Measurements from ENCODE around the gene STK11IP. TPM values are rescaled to one million over a fixed set of nuclear protein-coding genes. Genes with fewer than 3 reads are reported as not detected.

STK11IP gene
- total RNA-seq, 1 donor: 22.1 TPM

DNA sequence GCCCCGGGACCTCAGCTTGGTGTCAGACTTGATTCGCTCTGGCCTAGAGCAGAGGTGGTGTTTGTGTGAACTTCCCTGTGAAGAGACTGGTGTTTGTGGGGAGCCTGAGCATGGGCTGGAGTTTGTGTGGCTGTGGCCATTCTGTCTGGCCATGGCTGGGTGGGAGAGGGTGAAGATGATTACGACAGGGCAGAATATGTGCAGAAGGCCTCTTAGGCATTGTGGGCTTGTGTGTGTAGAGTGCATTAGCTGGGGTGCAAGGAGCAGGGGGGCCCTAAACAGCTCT lies 36.8 kb upstream of the STK11IP start:
- H3K36me3 ChIP-seq (ENCODE audit: insufficient read depth, low read length): no peaks in the 10 kb centered on the region
- no peaks in the 10 kb centered on the region for H3K9me3 ChIP-seq (ENCODE audit: low read depth, low read length)
- H3K4me2 ChIP-seq (ENCODE audit: insufficient read depth, low read length): no peak overlapping the region
- peak; percentile 81 for DNase-seq (ENCODE audit: insufficient read length, low spot score, missing footprints)
- H2AFZ ChIP-seq (ENCODE audit: low read length): no peak overlapping the region
- no peak overlapping the region for H3K27ac ChIP-seq (ENCODE audit: low read depth, low read length)
- H3K27me3 ChIP-seq (ENCODE audit: insufficient read depth, low read length): no peaks in the 10 kb centered on the region
- H3K79me2 ChIP-seq (ENCODE audit: insufficient read depth, low read length): no peaks in the 10 kb centered on the region
- no peaks in the 10 kb centered on the region for H3K4me1 ChIP-seq (ENCODE audit: insufficient read depth, low read length)
- TF ChIP-seq, protein P1, sequence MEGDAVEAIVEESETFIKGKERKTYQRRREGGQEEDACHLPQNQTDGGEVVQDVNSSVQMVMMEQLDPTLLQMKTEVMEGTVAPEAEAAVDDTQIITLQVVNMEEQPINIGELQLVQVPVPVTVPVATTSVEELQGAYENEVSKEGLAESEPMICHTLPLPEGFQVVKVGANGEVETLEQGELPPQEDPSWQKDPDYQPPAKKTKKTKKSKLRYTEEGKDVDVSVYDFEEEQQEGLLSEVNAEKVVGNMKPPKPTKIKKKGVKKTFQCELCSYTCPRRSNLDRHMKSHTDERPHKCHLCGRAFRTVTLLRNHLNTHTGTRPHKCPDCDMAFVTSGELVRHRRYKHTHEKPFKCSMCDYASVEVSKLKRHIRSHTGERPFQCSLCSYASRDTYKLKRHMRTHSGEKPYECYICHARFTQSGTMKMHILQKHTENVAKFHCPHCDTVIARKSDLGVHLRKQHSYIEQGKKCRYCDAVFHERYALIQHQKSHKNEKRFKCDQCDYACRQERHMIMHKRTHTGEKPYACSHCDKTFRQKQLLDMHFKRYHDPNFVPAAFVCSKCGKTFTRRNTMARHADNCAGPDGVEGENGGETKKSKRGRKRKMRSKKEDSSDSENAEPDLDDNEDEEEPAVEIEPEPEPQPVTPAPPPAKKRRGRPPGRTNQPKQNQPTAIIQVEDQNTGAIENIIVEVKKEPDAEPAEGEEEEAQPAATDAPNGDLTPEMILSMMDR (IDR thresholded peaks at IDR 0.05; ENCODE audit: extremely low read depth, low read depth, low read length): no peak
- H3K4me3 ChIP-seq (ENCODE audit: insufficient read depth, low read length): no peak overlapping the region
- peaks cover 4% of the 10 kb centered on the region for H4K20me1 ChIP-seq (ENCODE audit: insufficient read depth, low read length)

DNA sequence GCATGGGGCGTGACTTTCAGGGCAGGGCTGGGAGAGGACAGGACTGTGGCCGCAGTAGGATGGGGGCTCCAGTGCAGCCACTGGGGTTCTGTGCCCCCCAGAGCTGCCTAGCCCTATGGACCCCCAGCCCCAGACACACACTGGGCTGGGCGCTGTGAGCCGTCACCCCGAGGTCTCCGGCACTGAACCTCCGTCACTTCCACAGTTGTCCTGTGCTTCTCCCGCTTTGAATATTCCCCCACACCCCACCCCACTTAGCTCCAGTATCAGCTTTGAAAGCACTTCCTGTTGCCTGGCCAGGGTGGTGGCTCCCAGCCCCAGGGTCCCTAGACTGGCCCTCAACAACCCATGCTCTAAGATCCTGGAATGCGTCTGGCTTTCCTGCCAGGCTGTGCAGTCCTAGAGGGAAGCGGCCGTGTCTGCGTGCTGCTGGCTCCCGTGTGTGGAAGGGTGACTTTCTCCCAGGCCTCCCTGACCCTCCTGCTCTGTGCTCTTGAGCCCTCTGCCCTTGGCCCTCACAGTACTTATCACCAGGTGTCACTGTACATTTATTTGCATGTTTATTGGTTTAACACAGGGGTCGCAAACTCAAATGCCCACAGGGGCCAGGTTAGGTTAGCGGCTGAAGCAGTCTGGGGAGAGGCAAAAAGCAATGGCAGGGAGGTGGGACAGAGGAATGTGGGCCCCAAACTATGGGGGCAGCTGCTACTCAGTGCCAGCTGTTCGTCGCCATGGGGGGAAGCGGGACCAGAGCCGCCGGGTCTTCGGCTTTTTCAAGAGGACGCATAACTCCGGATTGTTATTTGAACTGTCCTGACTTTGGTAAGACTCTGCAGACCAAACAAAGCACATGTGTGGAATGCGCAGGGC lies 36.2 kb upstream of the STK11IP start:
- Histone ChIP-seq H3K27ac (ENCODE audit: low read depth, low read length) (no peak overlapping the region), H3K9me3 (ENCODE audit: low read depth, low read length) (no peaks in the 10 kb centered on the region), H4K20me1 (ENCODE audit: insufficient read depth, low read length) (peaks cover 5% of the 10 kb centered on the region), H2AFZ (ENCODE audit: low read length) (no peak overlapping the region), H3K4me3 (ENCODE audit: insufficient read depth, low read length) (no peak overlapping the region), H3K4me1 (ENCODE audit: insufficient read depth, low read length) (no peaks in the 10 kb centered on the region), H3K4me2 (ENCODE audit: insufficient read depth, low read length) (no peak overlapping the region), H3K79me2 (ENCODE audit: insufficient read depth, low read length) (no peaks in the 10 kb centered on the region), H3K36me3 (ENCODE audit: insufficient read depth, low read length) (no peaks in the 10 kb centered on the region), H3K27me3 (ENCODE audit: insufficient read depth, low read length) (no peaks in the 10 kb centered on the region)
- DNase-seq (ENCODE audit: insufficient read length, low spot score, missing footprints): peak; percentile 76
- TF ChIP-seq, protein P1 (IDR thresholded peaks at IDR 0.05; ENCODE audit: extremely low read depth, low read depth, low read length): no peak

DNA sequence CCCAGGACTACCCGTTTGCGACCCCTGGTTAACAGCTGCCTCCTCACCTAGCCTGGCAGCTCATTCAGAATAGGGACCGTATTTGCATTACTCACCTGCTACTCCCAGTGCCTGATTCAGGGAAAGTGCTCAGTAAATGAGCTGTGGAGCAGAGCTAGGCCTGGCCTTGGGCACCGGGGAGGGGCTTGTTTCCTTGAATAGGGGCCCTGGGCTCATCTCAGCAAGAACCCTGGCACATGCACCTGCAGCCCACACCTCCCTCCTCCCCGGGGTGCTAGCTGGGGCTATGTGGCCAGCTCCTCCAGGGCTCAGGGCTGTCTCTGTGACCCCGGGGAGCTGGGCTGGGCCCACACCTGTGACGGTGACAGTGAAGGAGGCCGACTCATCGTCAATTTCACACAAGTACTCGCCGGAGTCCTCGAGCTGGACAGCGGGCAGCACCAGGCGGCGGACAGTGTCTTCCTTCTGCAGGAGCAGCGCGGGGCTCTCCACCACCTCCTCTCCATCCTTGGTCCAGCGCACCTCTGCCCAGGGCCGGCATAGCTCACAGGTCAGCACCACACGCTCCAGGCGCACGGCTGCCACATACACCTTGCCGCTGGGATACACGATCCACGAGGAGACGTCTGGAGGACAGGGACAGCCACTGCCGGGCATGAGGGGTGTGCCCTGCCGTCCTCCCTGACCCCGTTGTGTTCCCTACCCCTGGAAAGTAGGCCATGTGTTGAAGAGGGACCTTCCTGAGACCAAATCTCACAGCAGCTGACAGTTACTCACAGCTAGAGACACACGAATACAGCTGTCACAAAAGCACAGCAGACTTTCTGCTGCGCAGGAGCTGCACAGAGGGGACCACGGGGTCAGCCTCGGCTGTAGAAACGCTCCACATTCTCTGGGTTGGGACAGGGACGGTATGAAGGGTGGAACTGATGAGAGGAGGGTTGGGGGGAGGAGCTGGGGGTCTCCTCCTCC lies 35.3 kb upstream of the STK11IP start:
- H3K27me3 ChIP-seq (ENCODE audit: insufficient read depth, low read length): no peaks in the 10 kb centered on the region
- no peak overlapping the region for H3K27ac ChIP-seq (ENCODE audit: low read depth, low read length)
- H2AFZ ChIP-seq (ENCODE audit: low read length): no peak overlapping the region
- H3K79me2 ChIP-seq (ENCODE audit: insufficient read depth, low read length): no peaks in the 10 kb centered on the region
- DNase-seq (ENCODE audit: insufficient read length, low spot score, missing footprints): peak; percentile 55
- TF ChIP-seq, protein P1 (IDR thresholded peaks at IDR 0.05; ENCODE audit: extremely low read depth, low read depth, low read length): no peak
- no peaks in the 10 kb centered on the region for H3K4me1 ChIP-seq (ENCODE audit: insufficient read depth, low read length)
- no peaks in the 10 kb centered on the region for H3K9me3 ChIP-seq (ENCODE audit: low read depth, low read length)
- no peak overlapping the region for H3K4me3 ChIP-seq (ENCODE audit: insufficient read depth, low read length)
- H3K4me2 ChIP-seq (ENCODE audit: insufficient read depth, low read length): no peak overlapping the region
- peaks cover 8% of the 10 kb centered on the region for H4K20me1 ChIP-seq (ENCODE audit: insufficient read depth, low read length)
- H3K36me3 ChIP-seq (ENCODE audit: insufficient read depth, low read length): no peaks in the 10 kb centered on the region
